Stromal cell of bone marrow (primary cell): Measurements from ENCODE around the gene CMTM7.
"Not testable (repeated sequence)": the region's sequence is repeated elsewhere in the genome, so short reads cannot be mapped to it uniquely, and the experiment has no call there.

Source experiments
- DNase-seq: peaks from one replicate; pipeline ENCODE4 v3.0.0-alpha.2; 2012; ENCODE audit warnings: low read depth

CMTM7 gene

DNA sequence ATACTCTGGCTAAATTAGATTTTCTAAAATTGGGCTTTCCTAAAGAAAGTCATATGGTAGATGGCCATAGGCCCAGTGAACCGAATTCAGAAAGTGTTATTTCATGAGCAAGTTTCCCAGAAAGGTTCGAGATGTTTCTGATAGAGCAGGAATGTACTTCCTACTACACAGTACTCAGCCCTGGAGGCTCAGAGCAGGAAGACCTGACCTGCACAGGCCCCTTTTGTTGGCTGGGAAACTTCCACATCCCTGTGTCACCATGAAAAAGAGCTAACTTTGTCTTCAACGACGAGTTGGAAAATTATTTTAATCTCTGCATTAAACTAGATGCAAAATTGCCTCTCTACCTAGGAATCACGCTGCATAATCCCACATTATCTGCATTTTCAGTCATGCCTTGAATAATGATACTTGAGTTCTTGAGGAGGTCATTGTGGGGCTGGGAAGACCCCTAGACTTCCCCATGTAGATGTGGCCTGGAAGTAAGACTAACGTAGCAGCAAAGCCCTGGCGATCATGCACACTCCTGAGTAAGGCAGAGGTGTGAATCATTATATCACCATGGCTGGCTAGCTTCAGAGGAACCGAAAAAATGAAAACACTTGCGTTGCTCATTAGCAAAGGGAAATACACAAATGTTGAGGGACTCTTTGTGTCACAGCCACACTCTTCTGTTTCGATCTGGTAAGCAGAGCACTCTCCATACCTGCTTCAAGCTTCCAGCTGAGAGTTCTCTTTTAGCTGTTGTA, 47.1 kb downstream of the CMTM7 start:
- DNase-seq = no peak

- DNase-seq = not testable (repeated sequence)
Measured at GRCh38 chr3:32439421-32439820, 47.8 kb downstream of the CMTM7 start.

DNA sequence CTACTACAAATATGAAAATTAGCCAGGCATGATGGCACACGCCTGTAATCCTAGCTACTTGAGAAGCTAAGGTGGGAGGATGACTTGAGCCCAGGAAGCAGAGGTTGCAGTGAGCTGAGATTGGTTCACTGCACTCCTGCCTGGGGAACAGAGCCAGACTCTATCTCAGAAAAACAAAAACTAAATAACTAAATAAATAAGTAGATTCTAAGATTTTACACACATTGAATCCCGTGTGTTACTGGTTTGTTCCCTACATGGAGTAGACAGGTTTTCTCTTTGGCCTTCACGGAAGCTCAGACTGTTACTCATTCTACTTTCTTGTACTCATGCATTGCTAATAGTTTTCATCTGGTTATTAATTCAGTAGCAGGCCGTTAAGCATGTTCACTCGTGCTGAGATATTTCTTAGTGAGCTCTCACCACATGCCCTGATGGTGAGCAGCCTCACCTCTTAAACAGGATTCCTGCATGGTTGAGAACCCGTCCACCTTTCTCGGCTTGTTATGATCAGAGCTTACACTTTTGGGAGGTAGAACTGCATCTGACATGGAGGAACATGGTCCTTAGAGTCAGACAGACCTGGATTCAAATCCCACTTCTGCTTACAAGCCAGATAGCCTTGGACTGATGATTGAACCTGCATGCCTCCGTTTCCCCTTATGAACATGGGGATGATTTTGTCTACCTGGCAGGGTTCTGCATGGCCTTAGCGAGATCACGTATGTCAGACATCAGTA, 49.1 kb downstream of the CMTM7 start:
- DNase-seq = no peak

DNA sequence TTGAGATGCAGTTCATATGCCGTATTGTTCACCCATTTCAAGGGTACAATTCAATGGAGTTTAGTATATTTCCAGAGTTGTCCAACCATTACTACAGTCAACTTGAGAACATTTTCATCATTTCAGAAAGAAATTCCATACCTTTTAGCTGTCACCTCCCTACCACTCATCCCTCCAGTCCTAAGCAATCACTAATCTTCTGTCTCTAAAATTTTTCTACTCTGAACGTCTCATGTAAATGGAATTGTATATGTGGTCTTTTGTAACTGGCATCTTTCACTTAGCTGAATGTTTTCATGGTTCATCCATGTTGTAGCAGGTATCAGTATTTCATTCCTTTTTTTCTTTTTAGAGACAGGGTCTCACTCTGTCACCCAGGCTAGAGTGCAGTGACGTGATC, 51.1 kb downstream of the CMTM7 start:
- no peak for DNase-seq

DNA sequence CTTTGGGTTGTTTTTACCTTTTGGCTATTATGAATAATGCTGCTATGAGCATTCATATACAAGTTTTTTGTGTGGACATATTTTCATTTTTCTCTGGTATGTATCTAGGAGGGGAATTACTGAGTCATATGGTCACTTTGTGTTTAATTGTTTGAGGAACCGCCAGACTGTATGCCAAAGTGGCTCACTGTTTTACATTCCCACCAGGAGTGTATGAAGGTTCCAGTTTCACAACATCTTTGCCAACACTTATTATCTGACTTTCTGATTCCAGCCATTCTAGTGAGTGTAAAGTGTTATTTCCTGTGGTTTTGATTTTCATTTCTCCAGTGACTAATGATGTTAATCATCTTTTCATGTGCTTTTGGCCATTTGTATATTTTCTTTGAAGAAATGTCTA, 51.8 kb downstream of the CMTM7 start:
- DNase-seq = peak; percentile 74

GRCh38 chr3:32447865-32448400, 56.3 kb downstream of the CMTM7 start:
- DNase-seq = no peak

DNA sequence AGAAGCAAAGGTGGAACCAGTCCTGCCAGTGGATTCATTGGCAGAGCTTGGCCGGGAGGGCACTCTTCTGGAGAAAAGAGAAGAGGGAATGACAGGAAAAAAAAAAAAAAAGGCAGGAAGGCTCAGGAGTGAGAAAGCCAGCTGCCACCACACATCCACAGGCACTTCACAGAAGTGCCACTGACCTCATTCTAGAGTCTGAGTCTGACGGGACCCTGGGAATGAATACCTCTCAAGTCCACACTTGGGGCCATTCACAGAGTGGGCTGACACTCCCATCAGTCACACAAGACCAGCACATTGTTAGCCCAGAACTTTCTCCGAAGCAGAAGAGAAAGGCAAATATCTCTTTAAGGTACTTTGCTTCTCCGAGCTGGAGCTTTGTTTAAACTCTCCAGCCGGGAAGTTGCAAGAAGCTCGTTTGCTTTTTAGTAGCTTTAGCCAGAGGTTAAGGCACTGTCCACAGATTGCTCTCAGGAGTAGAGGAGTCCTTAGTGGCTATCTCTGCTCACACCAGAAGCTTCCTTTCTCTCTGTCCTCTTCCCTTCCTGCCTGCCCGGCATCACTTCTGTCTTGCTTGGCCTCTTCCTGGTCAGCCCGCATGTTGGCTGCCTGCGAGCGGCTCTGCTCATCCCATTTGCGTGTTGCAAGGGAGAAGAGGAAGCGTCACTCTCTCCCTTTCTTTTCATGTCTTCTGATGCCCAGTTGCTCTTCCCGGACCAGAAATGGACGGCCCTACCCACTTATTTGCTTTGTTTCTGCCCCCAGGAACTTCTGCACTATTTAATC, 57.2 kb downstream of the CMTM7 start:
- DNase-seq = no peak

DNA sequence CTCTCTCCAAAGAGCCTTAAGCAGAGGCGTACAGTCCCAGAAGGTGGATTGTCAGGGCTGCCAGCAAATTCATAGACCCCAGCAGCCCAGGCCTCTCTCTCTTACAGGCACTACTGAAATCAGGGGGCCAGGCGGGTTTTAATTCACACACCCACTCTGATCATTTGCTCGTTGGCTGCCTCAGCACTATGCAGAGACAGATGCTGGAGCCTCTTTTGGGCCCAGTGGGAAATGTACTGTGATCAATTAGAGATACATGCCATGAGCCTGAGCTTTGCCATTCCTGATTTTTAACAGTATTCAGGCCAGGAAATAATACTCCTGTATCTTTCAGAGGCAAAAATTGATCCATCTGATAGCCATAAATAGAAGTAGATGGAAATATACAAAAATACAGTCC, 58.0 kb downstream of the CMTM7 start:
- DNase-seq = no peak

GRCh38 chr3:32450426-32450825, 58.8 kb downstream of the CMTM7 start:
- no peak for DNase-seq

DNA sequence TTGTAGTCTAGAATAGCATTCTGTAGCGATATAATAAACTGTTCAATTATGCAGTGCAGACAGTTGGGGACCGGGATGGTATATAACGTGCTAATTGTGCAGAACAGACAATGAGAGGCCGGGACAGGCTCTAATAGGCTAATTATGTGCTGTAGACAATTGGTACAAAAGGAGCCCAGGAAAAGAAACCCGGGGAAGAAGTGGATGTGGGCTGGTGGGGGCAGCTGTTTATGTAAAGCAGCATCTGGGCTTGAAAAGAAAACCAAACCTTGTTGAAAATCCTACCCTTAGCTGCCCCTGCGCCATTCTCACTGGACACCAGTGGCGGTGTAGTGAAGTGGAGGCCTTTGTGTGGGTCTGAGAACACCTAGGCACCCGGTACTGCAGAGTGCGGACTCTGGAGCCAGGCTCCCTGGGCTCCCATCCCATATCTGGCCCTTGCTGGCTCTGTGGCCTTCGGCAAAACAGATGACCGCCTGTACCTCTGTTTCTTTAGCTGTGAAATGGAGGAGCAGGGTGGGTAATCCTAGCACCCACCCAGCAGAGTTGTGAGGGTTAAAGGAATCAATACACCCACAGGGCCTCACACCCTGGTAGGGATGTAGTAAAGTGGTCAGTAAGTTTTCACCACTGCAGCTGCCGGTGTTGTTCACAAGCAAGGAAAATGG, 59.5 kb downstream of the CMTM7 start:
- DNase-seq = no peak

DNA sequence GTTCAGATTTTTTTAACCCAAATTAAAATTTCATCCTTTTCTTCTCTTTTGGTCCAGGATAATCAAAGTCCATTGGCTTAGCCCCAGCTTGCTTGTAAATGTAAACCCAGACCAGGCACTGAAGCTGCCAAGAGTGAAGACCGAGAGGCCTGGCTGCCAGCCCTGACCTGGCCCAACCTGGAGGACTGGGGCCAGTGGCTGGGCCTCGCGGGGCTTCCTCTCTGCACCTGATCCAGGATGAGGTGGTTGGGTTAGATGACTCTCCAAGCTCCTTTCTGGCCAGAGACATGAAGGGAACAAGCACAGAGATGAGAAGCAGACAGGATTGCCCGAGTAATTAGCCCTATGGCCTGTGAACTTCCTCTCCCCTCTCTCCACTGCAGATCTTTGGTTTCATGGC, 60.4 kb downstream of the CMTM7 start:
- no peak for DNase-seq

DNA sequence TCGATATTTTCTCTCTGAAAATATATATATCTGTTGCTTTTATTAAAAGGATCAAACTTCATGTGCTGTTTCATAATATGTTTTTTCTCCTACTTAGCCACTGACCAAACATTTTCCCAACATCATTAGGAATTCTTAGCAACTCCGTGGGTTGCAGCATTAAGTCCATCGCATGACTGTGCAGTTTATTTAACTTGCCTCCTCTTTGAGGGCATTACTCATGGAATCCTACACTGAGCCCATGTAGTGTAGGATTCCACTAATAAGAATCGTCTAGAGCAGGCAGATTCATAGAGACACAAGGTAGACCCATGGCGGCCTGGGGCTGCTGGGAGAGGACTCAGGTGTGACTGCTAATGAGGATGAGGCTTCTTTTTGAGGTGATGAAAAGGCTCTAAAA, 61.7 kb downstream of the CMTM7 start:
- DNase-seq = peak; percentile 85

GRCh38 chr3:32454111-32454510, 62.5 kb downstream of the CMTM7 start:
- DNase-seq = no peak

GRCh38 chr3:32454731-32455608, 63.3 kb downstream of the CMTM7 start:
- no peak for DNase-seq

- DNase-seq = no peak
Measured at GRCh38 chr3:32455609-32456428, 64.2 kb downstream of the CMTM7 start.

DNA sequence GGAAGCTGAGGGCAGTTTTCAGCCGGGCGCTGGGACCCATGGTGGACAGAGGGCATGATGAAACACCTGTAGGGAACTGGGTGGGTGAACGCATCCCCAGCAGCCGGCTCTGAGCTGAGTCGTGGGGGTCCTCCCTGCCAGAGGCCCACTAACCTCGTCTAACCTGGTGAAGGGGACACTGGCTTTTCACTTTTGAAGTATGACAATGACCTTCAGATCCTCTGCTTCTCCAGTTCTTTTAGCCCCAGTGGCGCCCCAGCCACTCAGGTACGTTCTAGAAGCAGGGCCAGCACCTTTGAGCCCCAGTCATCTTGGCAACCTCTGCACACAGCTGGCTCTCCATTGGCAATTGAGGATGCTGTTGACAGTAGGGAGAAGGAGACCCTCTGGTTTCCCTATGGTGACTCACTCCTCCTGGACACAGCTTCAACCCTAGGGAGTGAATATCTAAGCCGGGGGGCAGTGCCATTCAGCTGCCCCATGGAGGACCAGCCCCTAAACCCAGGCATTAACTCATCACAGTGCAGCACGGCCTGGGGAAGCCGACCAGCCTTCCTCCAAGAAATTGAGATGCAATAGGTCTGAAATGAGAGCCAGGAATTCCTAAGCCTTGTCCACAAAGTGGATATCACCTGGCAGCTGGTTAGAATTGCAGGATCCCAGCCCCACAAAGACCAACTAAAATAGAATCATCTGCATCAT, 64.9 kb downstream of the CMTM7 start:
- no peak for DNase-seq

GRCh38 chr3:32457971-32458471, 66.4 kb downstream of the CMTM7 start:
- DNase-seq = no peak

DNA sequence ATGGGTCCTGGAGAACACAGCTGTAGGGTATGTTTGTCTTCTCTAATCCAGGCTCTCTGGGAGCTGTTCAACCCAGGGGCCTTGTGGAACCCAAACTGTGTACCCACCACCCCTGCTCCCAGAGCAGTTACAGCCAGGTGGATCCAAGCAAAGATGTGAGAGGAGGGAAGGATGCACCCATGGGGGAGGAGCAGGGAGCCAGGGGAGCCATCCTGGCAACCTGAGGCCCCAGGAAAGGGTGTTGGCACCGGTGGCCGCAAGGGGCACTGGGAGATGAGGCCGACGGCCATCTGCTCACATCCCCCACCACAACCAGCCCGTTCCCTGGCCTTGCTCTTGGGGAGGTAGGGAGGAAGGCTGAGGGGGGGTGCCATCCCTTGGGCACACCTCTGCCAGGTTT, 67.8 kb downstream of the CMTM7 start:
- DNase-seq = no peak

GRCh38 chr3:32460031-32460749, 68.5 kb downstream of the CMTM7 start:
- no peak for DNase-seq
